DND-41 (cell line): ENCODE measurements around the gene MACROD2.

Source experiments
- EZH2 ChIP-seq: IDR thresholded peaks from 3 replicates; pipeline ENCODE4 v1.6.1; 2012; ENCODE audit warnings: borderline replicate concordance, low read depth, mild to moderate bottlenecking, moderate library complexity, low read length, inconsistent platforms; ENCODE audit not compliant: severe bottlenecking
- TF ChIP-seq, protein P1 (sequence below): IDR thresholded peaks from 2 replicates; pipeline ENCODE4 v1.5.1; 2012; ENCODE audit warnings: borderline replicate concordance, low read length, moderate library complexity, mild to moderate bottlenecking; ENCODE audit not compliant: poor library complexity, severe bottlenecking; ENCODE audit errors: extremely low read depth

DNA sequence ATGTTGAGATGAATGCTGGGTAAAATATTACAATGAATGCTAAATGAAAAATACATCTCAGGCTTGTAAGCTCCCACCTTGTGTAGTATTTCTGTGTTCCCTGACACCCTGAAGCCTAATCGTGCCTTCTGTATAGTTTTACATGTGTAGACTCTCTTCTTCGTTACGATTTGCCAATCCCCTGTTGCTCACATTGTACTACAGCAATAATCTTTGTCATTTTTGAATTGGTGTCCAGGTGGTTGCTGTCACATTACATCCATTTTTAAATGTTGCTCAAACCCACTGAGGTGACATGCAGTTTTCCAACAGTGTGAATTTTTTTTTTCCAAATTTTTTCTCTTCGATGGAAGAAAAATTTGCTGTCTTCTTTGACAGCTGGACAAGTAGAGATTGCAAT, 642.1 kb downstream of the MACROD2 start:
- TF ChIP-seq, protein P1, sequence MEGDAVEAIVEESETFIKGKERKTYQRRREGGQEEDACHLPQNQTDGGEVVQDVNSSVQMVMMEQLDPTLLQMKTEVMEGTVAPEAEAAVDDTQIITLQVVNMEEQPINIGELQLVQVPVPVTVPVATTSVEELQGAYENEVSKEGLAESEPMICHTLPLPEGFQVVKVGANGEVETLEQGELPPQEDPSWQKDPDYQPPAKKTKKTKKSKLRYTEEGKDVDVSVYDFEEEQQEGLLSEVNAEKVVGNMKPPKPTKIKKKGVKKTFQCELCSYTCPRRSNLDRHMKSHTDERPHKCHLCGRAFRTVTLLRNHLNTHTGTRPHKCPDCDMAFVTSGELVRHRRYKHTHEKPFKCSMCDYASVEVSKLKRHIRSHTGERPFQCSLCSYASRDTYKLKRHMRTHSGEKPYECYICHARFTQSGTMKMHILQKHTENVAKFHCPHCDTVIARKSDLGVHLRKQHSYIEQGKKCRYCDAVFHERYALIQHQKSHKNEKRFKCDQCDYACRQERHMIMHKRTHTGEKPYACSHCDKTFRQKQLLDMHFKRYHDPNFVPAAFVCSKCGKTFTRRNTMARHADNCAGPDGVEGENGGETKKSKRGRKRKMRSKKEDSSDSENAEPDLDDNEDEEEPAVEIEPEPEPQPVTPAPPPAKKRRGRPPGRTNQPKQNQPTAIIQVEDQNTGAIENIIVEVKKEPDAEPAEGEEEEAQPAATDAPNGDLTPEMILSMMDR, result no peak
- no peak for TF ChIP-seq EZH2
